ENCODE results near the gene BCOR.

The BCOR gene

GRCh38 chrX:40086569-40087335 is 11.0 kb downstream of the BCOR start:
- in situ Hi-C loops (cut with MboI; ENCODE audit: low sequenced_read_pairs) = no loop called here

DNA sequence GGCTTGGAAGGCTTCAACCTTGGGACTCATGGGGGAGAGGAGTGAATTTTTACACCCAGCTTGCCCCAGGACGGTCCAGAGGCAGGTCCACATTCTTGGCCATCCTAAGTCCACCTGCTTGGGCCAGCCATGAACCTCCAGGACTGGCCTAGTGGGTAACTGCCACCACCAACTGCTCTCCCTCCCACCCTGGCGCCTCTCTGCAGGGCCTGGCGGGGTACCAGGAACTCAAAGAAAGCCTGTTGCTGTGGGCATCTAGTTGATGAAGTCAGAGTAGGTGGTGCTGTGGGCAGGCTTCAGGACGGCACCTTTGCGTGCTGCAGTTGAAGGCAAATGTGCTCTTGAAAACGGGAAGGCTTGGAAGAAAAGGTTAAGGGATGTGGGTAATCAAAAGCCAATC is 12.0 kb downstream of the BCOR start:
- in situ Hi-C loops (cut with MboI; ENCODE audit: low sequenced_read_pairs) = no loop called here

- in situ Hi-C loops (cut with MboI; ENCODE audit: low sequenced_read_pairs) = no loop called here
These were observed 12.6 kb downstream of the BCOR start for GRCh38 chrX:40085102-40085551.

DNA sequence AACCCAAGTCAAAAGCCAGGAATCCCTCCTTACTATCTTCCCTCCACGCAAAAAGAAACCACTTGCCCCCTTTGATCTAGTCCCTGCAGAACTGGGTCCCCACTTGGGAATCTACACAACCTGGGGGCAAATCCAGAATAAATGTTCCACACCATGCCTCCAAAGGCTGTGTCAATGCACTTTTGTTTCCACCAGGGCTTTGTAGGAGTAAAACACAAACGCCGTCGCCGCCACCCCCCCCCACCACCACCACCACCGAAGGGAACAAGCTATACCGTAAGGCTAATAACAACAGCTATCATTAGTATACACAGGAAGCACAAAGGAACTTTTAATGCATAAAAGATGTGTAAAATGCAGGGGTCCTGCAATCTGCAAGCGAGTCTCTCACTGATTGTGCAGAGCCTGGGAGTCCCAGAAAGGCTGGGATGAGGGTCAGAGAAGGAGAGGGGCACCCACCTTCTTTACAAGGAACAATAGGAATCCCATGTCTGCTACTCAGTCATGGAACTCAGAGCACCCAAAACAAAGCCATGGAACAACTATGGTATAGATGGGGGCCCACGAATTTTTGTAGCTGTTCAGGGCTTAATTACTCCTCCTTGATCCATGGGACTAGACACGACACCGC is 13.2 kb downstream of the BCOR start:
- in situ Hi-C loops (cut with MboI; ENCODE audit: low sequenced_read_pairs) = no loop called here

DNA sequence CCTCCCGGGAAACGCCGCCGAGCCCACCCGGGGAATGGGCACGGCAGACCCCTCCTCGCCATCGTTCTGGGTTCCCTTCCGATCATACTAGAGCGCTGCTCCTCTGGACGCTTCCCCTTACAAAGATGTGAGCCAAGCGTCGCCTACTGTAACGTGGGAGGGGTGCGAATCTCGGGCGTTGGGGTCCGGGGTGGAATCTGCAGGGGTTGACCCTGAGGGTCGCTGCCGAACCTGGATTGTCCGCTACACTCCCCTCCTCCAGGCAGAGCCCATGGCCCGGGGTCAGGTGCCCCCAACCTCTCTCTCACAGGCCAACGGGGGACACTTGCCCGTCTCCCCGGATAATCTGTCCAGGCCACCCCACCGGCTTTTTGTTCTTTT is 13.8 kb downstream of the BCOR start:
- in situ Hi-C loops (cut with MboI; ENCODE audit: low sequenced_read_pairs) = no loop called here

DNA sequence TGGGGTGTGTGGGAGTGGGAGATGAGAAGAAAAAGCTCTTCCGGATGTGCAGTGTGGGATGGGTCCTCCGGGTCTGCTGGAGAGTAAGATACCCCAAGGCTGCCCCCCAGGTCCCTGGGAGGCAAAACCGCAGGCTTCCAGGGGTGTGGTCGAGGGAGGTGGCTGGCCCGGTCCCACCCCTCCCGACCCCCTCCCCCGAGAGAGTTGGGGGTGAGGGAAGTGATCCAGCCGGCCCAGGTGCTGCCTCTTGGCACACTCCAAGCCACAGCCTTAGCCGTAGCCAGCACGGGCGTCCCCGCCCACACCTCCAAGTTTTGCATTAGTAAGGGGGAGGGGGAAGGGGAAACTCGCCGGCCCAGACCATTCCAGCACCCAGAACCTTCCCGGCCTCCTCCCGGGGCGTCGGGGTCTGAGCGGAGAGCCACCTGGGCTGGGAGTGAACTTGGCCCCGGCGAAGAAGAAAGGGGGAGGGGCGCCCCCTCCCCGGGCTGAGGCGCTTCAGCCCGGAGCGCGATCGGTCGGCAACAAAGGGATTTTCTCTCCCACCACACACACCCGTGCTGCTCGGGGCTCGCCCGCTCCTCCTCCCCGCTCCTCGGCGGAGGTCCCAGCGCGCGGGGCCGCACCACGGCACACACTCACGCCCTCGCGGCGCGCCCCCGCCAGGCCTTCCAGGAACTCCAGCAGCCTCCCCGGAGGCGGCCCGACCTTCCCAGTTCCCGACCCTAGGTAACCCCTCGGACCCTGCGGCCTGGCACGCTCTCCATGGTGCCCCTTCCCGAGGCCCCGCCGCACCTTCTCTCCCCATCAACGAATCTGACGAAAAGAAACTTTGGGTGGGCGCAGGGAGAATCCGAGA is 14.4 kb downstream of the BCOR start:
- in situ Hi-C loops (cut with MboI; ENCODE audit: low sequenced_read_pairs) = no loop called here

GRCh38 chrX:40082447-40083119 is 15.2 kb downstream of the BCOR start:
- in situ Hi-C loops (cut with MboI; ENCODE audit: low sequenced_read_pairs) = no loop called here

DNA sequence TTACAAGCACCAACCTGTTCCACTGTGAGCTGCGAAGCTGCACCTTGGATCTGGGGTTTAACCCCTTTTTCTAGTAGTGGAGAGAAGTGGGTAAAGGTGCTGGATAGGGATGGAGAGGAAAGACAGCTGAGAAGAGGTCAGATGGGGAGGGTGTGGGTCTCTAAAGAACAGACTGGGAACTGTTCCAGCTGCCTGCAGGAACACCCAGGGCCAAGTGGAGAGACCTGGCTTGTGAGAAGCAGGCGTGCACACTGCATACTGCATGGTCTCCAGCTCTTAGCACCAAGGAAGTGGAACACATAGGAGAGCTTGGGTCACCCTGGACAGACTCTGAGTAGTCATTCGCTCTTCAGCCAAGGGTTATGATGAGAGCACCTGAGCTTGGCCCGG is 16.1 kb downstream of the BCOR start:
- in situ Hi-C loops (cut with MboI; ENCODE audit: low sequenced_read_pairs) = no loop called here

DNA sequence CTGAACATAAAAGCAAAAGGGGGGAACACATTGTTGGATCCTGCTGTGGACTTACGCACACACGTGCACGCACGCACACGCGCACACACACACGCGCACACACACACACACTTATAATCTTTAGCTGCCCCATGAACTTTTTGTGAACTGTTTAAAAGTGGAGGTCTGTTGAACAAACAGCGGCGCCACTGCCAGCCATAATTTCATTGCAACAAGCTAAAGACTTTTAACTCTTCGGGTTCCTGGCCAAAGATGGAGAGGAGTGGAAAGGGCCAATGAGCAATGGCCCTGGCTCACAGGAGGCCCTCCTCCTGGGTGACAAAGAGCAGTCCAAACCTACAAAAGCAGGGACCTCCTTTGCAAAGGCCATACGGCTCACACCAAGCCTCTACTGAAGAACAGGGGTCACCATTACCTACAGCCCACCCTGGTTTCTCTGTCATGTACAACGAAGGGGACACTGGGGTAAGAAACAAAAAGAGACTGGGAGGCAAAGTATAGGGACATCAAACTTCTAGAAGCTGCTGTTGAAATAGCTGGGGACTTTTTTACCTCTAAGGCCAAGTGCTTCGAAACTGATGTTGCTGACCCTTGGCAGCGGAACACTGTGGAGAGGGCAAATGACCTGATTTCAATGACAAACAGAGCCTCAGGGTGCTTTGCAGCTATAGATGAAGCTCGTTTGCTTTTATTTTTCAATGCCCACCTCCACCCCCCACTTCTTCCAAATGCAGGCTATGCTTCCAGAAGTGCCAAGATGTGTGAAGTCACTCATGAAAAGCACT is 16.7 kb downstream of the BCOR start:
- in situ Hi-C loops (cut with MboI; ENCODE audit: low sequenced_read_pairs) = no loop called here

DNA sequence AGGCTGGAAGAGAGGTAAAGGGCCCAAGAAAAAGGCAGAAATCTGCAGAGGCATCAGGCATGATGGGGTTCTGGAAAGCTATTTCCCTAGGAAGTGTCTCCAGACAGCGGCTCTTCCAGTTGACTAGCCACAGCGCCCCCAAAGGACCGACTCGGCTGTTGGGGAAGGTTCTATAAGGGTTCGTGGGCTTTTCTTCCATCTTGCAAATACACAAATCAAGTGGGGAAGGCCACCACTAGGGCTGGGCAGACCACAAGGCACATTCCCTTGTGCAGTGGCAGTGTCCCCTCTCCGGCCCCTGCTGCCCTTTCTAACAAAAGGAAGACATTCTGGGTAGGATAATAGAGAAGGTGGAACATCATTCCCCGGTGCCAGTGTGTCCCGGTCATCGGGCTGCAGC is 18.2 kb downstream of the BCOR start:
- in situ Hi-C loops (cut with MboI; ENCODE audit: low sequenced_read_pairs) = no loop called here

DNA sequence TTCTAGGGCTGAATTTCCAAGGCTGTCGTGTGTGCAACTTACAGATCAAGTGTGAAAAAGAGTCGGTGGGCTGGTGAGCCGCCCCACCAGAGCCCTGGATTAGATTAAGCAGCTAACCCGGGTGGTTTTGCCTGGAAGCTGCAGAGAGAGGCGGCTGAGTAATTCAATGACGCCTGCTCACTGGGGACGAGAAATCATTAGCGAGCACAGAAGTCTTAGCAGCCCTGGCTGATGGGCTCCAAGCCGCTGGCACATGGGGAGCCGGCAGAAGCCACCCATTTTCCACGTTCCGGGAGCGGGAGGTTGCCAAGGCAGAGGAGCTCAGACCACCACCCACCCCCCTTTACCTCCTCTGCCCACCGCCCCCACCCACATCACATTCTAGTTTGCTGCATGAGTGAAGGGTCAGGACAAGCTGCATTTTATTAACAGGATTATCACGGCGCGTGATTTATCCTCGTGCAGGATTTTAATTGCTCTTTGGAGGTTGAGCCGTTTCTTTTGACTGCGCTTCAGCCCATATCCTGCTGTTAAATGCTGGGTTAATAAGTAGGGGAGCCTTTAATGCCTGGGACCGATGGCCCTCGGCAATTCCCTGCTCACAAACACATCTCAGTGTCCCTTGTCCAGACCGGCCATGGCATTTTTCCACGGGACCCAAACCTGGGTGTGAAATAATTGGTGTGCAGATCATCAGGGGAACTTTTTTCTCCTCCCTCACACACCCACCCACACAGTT is 19.1 kb downstream of the BCOR start:
- in situ Hi-C loops (cut with MboI; ENCODE audit: low sequenced_read_pairs) = no loop called here

- in situ Hi-C loops (cut with MboI; ENCODE audit: low sequenced_read_pairs) = no loop called here
These were observed 19.9 kb downstream of the BCOR start for GRCh38 chrX:40077906-40078305.

GRCh38 chrX:40076750-40077575 is 20.8 kb downstream of the BCOR start:
- in situ Hi-C loops (cut with MboI; ENCODE audit: low sequenced_read_pairs) = no loop called here

GRCh38 chrX:40074959-40075332 is 22.8 kb downstream of the BCOR start:
- in situ Hi-C loops (cut with MboI; ENCODE audit: low sequenced_read_pairs) = no loop called here

DNA sequence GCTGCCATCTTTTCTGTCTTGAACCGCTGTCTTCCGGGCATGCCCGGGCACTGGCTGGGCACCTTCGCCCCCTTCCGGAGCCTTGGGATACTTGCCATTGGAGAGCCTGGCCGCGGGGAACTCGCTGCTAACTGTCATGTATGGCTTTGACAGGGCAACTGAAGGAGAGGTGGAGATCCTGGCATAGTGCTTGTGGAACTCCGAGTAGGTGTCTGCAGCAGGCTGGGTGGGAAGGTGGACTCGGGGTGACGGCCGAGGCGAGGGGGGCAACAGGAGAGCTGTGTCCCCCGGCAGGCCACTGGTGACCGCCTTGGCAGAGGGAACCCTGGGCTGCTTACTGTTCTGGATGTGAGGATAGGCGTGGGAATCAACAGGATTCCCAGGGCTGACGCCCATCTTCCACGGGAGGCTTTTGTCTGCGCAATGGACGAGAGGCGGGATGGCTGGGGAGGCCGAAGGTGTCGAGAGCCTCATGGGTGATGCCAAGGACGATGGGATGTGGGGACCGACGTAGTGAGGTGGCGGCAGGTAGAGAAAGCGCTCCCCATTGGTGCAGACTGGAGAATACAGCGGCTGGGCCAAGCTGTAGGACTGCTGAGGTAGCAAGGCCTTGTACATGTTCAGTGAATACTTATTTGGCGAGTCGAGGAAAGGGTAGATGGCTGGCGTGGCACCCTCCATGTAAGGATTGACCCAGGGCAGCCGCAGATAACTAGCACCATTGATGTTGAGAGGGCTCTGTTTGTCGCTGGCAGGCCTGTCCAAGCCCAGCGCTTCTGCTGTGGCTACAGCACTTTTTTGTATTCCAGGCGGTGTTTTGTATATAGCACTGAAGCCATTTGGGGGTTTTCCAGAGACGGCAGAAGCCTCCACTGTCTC is 23.4 kb downstream of the BCOR start:
- in situ Hi-C loops (cut with MboI; ENCODE audit: low sequenced_read_pairs) = no loop called here

GRCh38 chrX:40073439-40074054 is 24.2 kb downstream of the BCOR start:
- in situ Hi-C loops (cut with MboI; ENCODE audit: low sequenced_read_pairs) = no loop called here

DNA sequence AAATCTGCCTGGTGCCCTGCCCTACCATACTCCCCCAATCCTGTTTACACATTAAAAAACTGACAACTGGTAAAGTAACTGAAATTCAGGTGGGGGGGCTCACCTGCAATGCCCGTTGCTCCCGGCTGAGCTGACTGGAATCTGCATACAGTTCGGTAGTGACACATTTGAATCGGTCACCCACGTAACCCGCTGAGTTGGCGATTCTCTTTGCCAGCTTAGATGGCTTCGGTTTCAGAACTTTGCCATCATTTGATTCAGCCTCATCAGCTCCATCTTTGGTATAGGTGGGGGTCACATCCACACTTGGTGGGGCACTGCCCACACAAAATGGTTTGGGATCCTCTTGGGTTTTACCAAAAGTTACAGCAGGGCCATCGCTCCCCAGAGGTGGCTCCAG is 25.5 kb downstream of the BCOR start:
- in situ Hi-C loops (cut with MboI; ENCODE audit: low sequenced_read_pairs) = no loop called here

DNA sequence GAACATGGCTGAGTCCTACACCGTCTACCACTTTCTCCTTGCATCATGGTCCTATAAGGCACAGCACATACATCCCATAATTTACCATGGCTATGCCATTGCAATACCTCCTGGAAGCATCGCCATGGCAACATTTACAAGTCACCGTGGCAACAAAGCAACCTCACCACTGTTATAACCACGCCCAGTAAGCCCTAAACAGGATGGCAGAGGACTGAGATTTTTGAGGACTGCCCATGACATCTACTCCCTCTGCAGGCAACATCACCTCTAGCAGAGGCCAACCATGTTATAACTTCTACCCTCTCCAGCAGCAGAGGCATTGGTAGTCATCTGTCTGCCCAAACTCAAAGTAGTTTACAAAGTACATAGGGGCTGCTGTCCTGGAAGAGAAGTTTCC is 29.7 kb downstream of the BCOR start:
- in situ Hi-C loops (cut with MboI; ENCODE audit: low sequenced_read_pairs) = no loop called here
